ENCODE data around the gene GRID2.
"Not testable (repeated sequence)": the region's sequence is repeated elsewhere in the genome, so short reads cannot be mapped to it uniquely, and the experiment has no call there.

Gene GRID2

GRCh38 chr4:92303621-92304027 lies at the start of gene GRID2:
Gene GRID2, plus strand, starts transcription at chr4:92303966.
- no peak for DNase-seq (ENCODE audit: low read depth)

- no peak for DNase-seq (ENCODE audit: low read depth)
Observed at GRCh38 chr4:92253986-92254671, 49.6 kb upstream of the GRID2 start.

- DNase-seq (ENCODE audit: low read depth): no peak
Observed at GRCh38 chr4:92254767-92255442, 48.9 kb upstream of the GRID2 start.

- DNase-seq (ENCODE audit: low read depth): no peak
Observed at GRCh38 chr4:92255920-92256244, 47.9 kb upstream of the GRID2 start.

- DNase-seq (ENCODE audit: low read depth): no peak
Observed at GRCh38 chr4:92257931-92258857, 45.6 kb upstream of the GRID2 start.

GRCh38 chr4:92261256-92261655 lies 42.5 kb upstream of the GRID2 start:
- DNase-seq (ENCODE audit: low read depth): no peak

- no peak for DNase-seq (ENCODE audit: low read depth)
Observed at GRCh38 chr4:92262371-92262770, 41.4 kb upstream of the GRID2 start.

- DNase-seq (ENCODE audit: low read depth): no peak
Observed at GRCh38 chr4:92263010-92263409, 40.8 kb upstream of the GRID2 start.

GRCh38 chr4:92263575-92263974 lies 40.2 kb upstream of the GRID2 start:
- no peak for DNase-seq (ENCODE audit: low read depth)

- DNase-seq (ENCODE audit: low read depth): no peak
Observed at GRCh38 chr4:92264163-92264562, 39.6 kb upstream of the GRID2 start.

- no peak for DNase-seq (ENCODE audit: low read depth)
Observed at GRCh38 chr4:92265021-92265420, 38.7 kb upstream of the GRID2 start.

- DNase-seq (ENCODE audit: low read depth): no peak
Observed at GRCh38 chr4:92265798-92266197, 38.0 kb upstream of the GRID2 start.

- DNase-seq (ENCODE audit: low read depth): no peak
Observed at GRCh38 chr4:92266521-92266920, 37.2 kb upstream of the GRID2 start.

GRCh38 chr4:92268642-92269041 lies 35.1 kb upstream of the GRID2 start:
- no peak for DNase-seq (ENCODE audit: low read depth)

- no peak for DNase-seq (ENCODE audit: low read depth)
Observed at GRCh38 chr4:92270908-92271307, 32.9 kb upstream of the GRID2 start.

GRCh38 chr4:92271551-92271950 lies 32.2 kb upstream of the GRID2 start:
- not testable (repeated sequence) for DNase-seq (ENCODE audit: low read depth)

GRCh38 chr4:92277057-92277881 lies 26.5 kb upstream of the GRID2 start:
- DNase-seq (ENCODE audit: low read depth): not testable (repeated sequence)

- no peak for DNase-seq (ENCODE audit: low read depth)
Observed at GRCh38 chr4:92279296-92279695, 24.5 kb upstream of the GRID2 start.

- no peak for DNase-seq (ENCODE audit: low read depth)
Observed at GRCh38 chr4:92299152-92299551, 4.6 kb upstream of the GRID2 start.

- no peak for DNase-seq (ENCODE audit: low read depth)
Observed at GRCh38 chr4:92304121-92304520, 355 bp downstream of the GRID2 start.

GRCh38 chr4:92304606-92305005 lies 840 bp downstream of the GRID2 start:
- no peak for DNase-seq (ENCODE audit: low read depth)

All from activated T-helper 9 cell treated with anti-CD3 and anti-CD28 coated beads, Interleukin-2, amount 50 U/mL, for 16 hours (primary cell).